ENCODE data around the gene AFMID.
"Not testable (repeated sequence)": the region's sequence is repeated elsewhere in the genome, so short reads cannot be mapped to it uniquely, and the experiment has no call there.

AFMID gene

DNA sequence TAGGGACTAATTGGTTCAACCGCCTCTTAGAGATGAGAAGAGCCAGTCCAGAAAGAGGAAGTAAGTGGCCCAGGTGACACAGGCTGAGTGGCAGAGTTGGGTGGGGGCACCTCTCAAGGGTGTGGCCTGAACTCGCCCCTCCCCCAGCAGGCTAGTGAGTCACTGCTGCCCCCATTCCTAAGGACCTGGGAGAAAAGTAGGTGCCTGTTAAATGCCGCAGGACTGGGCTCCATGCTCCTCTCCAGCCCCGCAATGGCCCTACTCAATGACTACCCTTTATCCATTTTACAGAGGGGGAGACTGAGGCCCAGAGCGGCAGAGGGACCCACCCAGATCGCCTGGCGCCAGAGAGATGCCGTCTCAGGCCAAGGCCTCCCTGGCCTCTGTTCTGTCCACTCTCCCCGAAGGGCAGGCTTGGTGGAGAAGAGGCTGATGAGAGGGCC is 52.3 kb downstream of the AFMID start:
- no peak for DNase-seq

GRCh38 chr17:78240012-78240655 is 53.0 kb downstream of the AFMID start:
- no peak for DNase-seq

- no peak for DNase-seq
Measured at GRCh38 chr17:78240839-78241238, 53.7 kb downstream of the AFMID start.

GRCh38 chr17:78241277-78242023 is 54.3 kb downstream of the AFMID start:
- DNase-seq, result no peak

DNA sequence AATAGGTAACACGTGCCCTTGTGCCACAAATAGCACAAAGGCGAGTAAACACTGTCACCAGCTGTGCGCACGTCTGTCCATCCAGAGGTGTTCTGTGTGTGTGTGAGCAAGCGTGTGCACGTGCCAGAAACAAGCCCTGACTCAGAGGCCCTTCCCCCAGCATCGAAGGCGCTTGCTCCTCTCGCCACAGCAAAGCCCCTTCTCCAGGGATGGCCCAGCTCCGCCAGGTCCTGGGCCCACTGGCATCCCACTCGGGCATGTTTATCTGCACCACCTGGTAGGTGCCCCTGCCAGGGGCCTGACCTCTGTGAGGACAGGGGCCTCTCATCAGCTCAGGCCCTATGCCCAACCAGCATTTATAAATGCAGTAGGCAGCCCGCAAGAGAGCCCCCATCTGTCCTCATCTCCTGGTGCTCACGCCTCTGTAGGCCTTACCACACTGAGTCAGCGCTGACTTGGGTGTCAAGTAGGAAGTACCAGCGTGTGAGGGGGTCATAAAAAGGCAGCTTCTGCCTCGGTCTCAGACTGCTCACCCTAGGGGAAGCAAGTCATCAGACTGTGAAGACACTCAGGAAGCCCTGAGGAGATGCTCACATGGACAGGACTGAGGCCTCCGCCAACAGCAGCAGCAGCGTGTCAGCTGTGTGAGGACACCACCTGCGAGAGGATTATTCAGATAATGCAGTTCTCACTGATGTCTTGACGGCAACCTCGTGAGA is 55.0 kb downstream of the AFMID start:
- DNase-seq, result no peak

- no peak for DNase-seq
Measured at GRCh38 chr17:78247304-78247703, 60.1 kb downstream of the AFMID start.

DNA sequence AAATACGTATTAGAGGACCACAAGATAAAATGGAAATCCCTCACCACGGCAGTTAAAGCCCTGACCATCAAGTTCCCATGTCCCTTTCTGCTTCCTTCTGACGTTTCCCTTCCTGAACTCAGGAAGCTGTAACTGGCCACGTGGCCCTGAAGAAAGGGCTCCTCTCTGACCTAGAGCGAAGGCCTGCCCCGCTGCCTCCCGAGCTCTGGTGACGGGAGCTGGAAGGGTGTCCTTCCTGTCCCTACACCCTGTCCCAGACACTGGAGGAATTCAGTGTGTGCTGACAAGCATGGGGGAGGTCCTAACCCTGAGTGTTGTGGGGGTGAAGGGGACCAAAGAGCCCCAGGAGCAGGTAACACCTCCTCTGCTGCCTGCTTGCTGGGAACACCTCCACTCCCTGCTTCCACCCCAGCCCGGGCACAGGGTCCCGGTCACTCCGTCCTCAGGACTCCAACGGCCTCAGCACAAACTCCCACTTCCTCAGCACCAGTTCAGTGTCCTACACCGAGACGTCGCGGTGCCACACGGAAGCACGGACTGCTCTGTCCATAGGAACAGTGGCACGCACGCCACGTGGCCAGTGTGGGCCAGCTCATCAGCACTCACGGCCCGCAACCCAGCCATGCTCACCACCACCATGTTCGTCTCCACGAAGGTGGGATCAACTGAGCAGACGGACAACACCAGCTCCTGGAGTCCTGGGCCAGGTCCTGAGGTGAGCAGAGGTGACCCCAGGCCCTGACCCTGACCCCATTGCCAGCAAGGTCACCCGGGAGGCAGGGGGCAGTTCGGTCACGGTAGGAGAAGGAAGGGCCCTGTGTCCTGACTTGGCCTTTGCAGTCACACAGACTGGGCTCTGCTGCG is 61.1 kb downstream of the AFMID start:
- DNase-seq, result no peak

DNA sequence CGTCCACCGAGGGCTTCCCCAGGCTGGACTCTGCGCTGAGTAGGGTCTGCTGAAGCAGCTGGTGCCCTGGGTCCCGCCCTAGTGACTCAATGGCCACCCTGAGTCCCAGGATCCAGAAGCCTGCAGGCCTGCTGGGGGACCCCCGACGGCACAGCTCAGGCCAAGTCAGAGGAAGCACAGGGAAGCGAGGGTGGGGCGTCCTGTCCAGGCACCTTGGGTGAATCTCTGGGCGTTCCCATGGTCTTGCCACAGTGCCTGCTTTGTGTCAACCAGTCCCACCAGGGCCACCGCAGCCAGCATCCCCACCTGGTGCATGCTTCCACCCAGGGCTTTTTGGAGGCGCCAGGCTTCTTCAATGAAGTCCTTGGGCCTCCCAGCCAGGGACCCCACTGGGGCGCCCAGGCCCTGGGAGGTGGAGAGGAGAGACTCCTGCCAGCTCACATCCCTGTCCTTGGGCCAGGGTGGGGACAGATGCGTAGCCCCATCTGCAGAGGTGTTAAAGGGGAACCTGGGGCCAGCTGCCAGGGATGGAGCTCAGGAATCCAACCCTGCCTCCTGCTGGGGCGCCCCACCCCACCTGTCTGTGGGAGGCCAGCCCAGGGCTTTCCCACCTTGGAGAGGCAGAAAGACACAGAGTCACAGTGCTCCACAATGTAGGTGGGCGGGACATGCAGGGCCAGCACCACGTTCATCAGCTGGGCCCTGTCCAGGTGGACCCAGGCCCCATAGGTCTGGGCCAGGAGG is 62.1 kb downstream of the AFMID start:
- no peak for DNase-seq

- DNase-seq, result no peak
Measured at GRCh38 chr17:78249818-78250806, 63.0 kb downstream of the AFMID start.

DNA sequence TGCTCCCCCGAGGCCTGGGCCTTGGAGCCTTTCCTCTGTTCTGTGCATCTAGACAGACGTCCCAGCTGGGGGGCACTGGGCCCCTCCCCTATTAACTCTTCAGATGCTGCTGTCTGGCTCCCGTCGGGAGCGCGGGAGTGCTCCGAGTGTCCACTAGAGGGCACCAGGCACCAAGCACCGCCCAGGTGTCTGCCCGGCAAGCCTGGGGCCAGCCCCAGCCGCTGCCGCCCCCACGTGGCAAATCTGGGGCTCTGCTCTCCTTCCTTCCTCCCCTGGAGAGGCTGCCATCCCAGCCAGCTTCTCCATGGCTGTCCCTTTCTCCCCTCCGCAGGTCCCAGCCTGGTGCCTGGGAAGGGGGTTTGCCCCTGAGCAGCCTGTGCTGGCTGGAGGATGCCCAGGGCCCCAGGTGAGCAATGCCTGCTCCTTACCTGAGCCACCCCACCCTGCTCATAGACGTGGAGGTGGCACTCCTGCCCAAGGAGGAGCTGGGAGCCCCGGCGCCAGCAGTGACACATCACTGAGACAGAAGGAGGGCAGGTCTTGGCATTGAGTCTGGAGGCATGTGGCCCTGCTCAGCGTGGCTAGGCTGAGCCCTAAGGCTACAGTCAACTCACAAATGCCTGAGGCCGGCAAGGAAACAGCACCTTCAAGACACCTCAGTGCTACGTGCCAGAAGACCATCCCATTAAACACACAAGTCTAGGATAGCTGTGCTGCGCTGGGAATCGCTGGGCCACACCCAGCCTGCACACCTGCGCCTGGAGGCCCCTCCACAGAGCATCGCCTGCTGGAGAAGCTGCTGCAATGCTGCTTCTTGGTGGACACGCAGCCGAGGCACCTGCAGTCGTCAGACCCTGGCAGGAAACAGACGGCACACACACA is 64.0 kb downstream of the AFMID start:
- DNase-seq, result peak; percentile 77

DNA sequence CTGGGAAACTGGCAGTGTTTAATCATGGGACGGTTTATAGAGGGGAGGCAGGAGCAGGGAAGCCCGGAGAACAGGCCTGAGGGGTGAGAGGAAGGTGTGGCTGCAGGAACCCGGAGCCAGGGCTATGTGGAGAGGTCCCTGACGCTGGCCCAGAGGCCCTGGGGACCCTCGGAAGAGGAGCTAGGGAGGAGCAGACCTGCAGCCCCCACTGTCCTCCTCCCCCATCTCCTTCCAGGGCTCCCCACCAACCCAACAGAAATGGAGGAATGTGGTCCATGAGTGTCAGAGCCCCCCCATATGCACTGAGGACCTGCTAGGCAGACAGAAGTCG is 64.6 kb downstream of the AFMID start:
- no peak for DNase-seq

- peak; percentile 95 for DNase-seq
Measured at GRCh38 chr17:78252111-78252634, 65.0 kb downstream of the AFMID start.

DNA sequence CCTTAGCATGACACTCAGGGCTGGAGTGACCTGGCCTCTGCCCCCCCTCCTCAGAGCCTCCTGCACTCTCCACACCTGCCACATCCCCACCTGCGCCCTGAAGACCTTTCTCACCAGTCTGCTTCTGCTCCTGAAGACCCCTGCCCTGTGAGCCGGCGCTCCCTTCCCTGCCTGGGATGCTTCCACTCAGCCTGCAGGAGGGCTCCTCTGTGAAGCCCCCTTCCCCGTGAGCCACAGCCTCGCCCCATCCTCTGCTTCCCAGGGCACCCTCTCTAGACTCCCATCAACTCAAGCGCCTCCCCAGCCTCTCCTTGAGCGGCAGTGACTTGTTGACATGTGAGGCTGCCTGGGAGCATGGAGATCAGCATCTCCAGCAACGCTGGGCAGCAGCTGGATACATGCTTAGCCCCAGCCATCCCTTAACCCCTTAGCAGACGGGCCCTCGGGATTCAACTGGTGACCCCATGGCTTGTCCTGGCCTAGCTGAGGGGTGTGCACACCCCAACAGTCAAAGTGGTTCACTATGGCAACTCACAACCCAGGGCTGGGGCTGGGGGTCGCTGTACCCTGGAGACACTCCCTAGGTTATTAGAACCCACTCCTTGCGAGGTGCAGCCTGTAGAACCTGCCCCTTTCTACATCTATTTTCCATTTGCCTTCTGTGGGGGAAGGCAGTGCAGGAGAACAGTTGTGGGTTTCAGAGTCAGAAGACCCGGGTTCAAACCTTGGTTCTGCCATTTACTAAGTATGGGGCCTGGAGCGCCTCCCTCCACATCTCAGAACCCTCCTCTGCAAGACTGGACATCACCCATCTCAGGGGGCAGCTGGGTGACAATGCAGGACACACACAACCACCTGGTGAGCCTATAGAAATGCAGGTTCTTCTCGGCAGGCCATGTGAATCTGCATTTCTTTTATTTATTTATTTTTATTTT is 65.8 kb downstream of the AFMID start:
- DNase-seq, result no peak

DNA sequence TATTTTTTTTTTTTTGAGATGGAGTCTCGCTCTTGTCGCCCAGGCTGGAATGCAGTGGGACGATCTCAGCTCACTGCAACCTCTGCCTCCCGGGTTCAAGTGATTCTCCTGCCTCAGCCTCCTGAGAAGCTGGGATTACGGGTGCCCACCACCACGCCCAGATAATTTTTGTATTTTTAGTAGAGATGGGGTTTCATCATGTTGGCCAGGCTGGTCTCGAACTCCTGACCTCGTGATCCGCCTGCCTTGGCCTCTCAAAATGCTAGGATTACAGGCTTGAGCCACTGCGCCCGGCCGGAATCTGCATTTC is 66.4 kb downstream of the AFMID start:
- not testable (repeated sequence) for DNase-seq

DNA sequence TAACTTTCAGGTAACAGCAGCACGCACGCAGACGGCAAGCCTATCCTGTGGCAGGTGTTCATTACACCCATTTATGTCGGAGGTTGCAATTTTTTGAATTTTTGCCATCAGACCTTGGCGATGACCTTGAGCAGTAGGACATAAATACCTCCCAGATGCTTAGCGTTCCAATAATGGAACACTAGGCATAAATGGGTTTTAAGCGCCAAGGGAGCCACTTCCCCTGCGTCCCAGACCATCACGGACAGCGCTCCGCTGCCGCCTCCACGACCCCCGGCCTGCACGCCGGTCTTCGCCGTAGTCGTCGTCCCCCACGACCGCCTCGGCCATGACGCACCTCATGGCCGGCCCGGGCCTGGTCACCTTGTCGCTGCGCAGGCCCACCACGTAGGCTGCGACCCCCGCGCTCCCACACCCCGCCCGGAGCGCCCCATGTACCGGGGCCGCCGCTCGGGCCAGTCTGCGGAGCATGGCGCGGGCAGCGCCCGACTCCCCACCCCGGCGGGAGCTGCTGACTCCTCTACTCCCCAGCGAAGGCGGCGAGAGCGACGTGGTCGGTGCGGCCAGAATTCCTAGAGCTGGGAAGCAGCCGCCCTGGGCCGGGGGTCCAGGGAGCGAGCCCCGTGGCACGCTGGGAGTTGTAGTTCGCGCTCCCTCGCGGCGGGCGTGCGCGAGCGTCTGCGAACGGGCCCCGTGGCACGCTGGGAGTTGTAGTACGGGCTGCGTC is 66.9 kb downstream of the AFMID start:
- DNase-seq, result peak; percentile 74

DNA sequence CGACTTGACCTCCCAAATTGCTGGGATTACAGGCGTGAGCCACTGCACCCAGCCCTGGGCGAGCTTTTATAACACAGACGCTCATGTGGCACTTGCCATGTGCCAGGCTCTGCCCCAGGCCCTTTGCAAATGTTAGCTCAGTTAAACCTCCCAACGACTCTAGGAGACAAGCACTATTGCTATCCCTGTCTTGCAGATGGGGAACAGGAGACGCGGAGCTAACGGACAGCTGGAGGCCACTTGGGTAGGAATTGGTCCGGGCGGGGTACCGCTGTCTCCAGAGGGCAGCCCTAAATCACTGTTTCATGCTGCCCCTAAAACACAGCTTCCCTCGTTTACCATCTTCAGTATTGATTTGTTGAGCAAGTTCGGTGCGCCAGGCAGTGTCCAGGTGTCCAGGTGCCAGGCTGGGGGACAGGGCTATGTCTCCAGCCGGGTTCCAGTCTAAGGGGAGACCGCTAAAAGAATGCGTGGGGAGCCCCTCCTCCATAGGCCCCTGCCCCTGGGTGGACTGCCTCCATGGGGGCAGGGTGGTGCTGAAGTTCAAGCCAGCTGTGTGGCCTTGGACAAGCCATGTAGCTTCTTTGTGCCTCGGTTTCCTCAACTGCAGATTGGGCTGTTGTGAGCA is 68.0 kb downstream of the AFMID start:
- DNase-seq, result no peak

GRCh38 chr17:78255953-78256706 is 69.0 kb downstream of the AFMID start:
- no peak for DNase-seq

All from central memory CD4-positive, alpha-beta T cell (primary cell).